Trophoblast cell (in vitro differentiated cells and primary cell): Measurements from ENCODE around the gene EIF2B4.

Source experiments
- DNase-seq, 2 donors: peaks; one replicate each; pipeline ENCODE4 v3.0.0-alpha.2; 2016
- H2AFZ ChIP-seq: 2 replicates; pipeline ENCODE4 v1.6.1; 2013; ENCODE audit warnings: low read length, moderate library complexity, mild to moderate bottlenecking; ENCODE audit not compliant: insufficient read depth, poor library complexity
- H2AK5ac ChIP-seq: 2 replicates; pipeline ENCODE4 v1.6.1; 2013; ENCODE audit warnings: mild to moderate bottlenecking, low read length
- H2BK120ac ChIP-seq: 2 replicates; pipeline ENCODE4 v1.6.1; 2013; ENCODE audit warnings: low read length, mild to moderate bottlenecking, moderate library complexity; ENCODE audit not compliant: insufficient read depth, poor library complexity
- H2BK12ac ChIP-seq: 2 replicates; pipeline ENCODE4 v1.6.1; 2013; ENCODE audit warnings: mild to moderate bottlenecking, low read length, moderate library complexity
- H2BK5ac ChIP-seq: 2 replicates; pipeline ENCODE4 v1.6.1; 2013; ENCODE audit warnings: low read length, low read depth, moderate library complexity, mild to moderate bottlenecking; ENCODE audit not compliant: poor library complexity
- H3K14ac ChIP-seq: 2 replicates; pipeline ENCODE4 v1.6.1; 2013; ENCODE audit warnings: mild to moderate bottlenecking, low read length
- H3K18ac ChIP-seq: 2 replicates; pipeline ENCODE4 v1.6.1; 2013; ENCODE audit warnings: mild to moderate bottlenecking, low read length
- H3K23ac ChIP-seq: 2 replicates; pipeline ENCODE4 v1.6.1; 2013; ENCODE audit warnings: low read length
- H3K27ac ChIP-seq: 2 replicates; pipeline ENCODE4 v1.5.1; 2013; ENCODE audit warnings: low read depth, mild to moderate bottlenecking, inconsistent platforms, low read length, moderate library complexity
- H3K27me3 ChIP-seq: 2 replicates; pipeline ENCODE4 v1.6.1; 2013; ENCODE audit warnings: inconsistent platforms, mild to moderate bottlenecking, low read length, moderate library complexity; ENCODE audit not compliant: insufficient read depth
- H3K36me3 ChIP-seq, 2 experiments: 1 replicate in 1 of 2; 2 replicates in 1 of 2; pipeline ENCODE4 v1.6.1; 2013; ENCODE audit warnings: low read length in 2 of 2, mild to moderate bottlenecking in 2 of 2, moderate library complexity in 1 of 2; ENCODE audit not compliant: insufficient read depth in 2 of 2, control insufficient read depth in 1 of 2
- H3K4ac ChIP-seq: 2 replicates; pipeline ENCODE4 v1.6.1; 2013; ENCODE audit warnings: low read depth, mild to moderate bottlenecking, low read length, moderate library complexity
- H3K4me1 ChIP-seq, 2 experiments: 1 replicate in 1 of 2; 2 replicates in 1 of 2; pipeline ENCODE4 v1.6.1; 2013; ENCODE audit warnings: low read length in 2 of 2, mild to moderate bottlenecking in 2 of 2, moderate library complexity in 1 of 2; ENCODE audit not compliant: insufficient read depth in 2 of 2, control insufficient read depth in 1 of 2
- H3K4me2 ChIP-seq: 2 replicates; pipeline ENCODE4 v1.6.1; 2013; ENCODE audit warnings: inconsistent platforms, mild to moderate bottlenecking, low read length, moderate library complexity
- H3K4me3 ChIP-seq: 2 replicates; pipeline ENCODE4 v1.5.1; 2013; ENCODE audit warnings: mild to moderate bottlenecking, low read depth, low read length, inconsistent platforms
- H3K79me1 ChIP-seq: one replicate; pipeline ENCODE4 v1.6.1; 2013; ENCODE audit warnings: low read length
- H3K79me2 ChIP-seq: 2 replicates; pipeline ENCODE4 v1.6.1; 2013; ENCODE audit warnings: low read length, mild to moderate bottlenecking; ENCODE audit not compliant: control insufficient read depth, insufficient read depth, poor library complexity
- H3K9ac ChIP-seq: 2 replicates; pipeline ENCODE4 v1.6.1; 2013; ENCODE audit warnings: mild to moderate bottlenecking, low read length
- H3K9me3 ChIP-seq: 2 replicates; pipeline ENCODE4 v1.6.1; 2013; ENCODE audit warnings: low read depth, mild to moderate bottlenecking, control low read depth, inconsistent platforms, low read length; ENCODE audit not compliant: insufficient read depth
- H4K12ac ChIP-seq: 2 replicates; pipeline ENCODE4 v1.6.1; 2013; ENCODE audit warnings: low read depth, mild to moderate bottlenecking, low read length, moderate library complexity
- H4K8ac ChIP-seq: 2 replicates; pipeline ENCODE4 v1.6.1; 2013; ENCODE audit warnings: low read depth, mild to moderate bottlenecking, low read length, moderate library complexity
- H4K91ac ChIP-seq: one replicate; pipeline ENCODE4 v1.6.1; 2013; ENCODE audit warnings: low read depth, mild to moderate bottlenecking, low read length, moderate library complexity
- WGBS: extraction: QIAGEN DNeasy Blood & Tissue Kit; methylation state at CpG from one replicate; pipeline ENCODE4 v1.1.7; 2013; ENCODE audit warnings: missing lambda C conversion rate; ENCODE audit not compliant: insufficient read length, insufficient coverage; ENCODE audit errors: extremely low coverage; 5-methylcytosine and 5-hydroxymethylcytosine counted together

The EIF2B4 gene

GRCh38 chr2:27377618-27378095, 7.5 kb upstream of the EIF2B4 start:
- Histone ChIP-seq H3K36me3 (peaks cover 65 to 71% of the 10 kb centered on the region in 2 experiments), H3K27me3 (no peaks in the 10 kb centered on the region), H2AFZ (no peak overlapping the region), H3K14ac (no peak overlapping the region), H2AK5ac (no peak overlapping the region), H3K79me1 (peaks cover 12% of the 10 kb centered on the region), H2BK12ac (no peak overlapping the region), H3K18ac (no peak overlapping the region), H3K9me3 (no peaks in the 10 kb centered on the region), H2BK5ac (no peak overlapping the region), H2BK120ac (no peak overlapping the region), H4K12ac (no peak overlapping the region), H3K4me2 (no peak overlapping the region), H3K4ac (no peak overlapping the region), H4K8ac (no peak overlapping the region), H3K27ac (no peak overlapping the region), H3K23ac (no peak overlapping the region), H3K4me1 (peaks cover 8% of the 10 kb centered on the region in 2 experiments), H3K79me2 (peaks cover 7% of the 10 kb centered on the region), H3K9ac (no peak overlapping the region), H4K91ac (no peak overlapping the region), H3K4me3 (no peak overlapping the region)
- no CpG with 5 or more reads among the region's 18 CpGs for WGBS
- no peak for DNase-seq

GRCh38 chr2:27376866-27377617, 6.9 kb upstream of the EIF2B4 start:
- Histone ChIP-seq H3K27ac (no peak overlapping the region), H4K91ac (no peak overlapping the region), H3K4ac (no peak overlapping the region), H3K18ac (no peak overlapping the region), H4K12ac (no peak overlapping the region), H3K27me3 (no peaks in the 10 kb centered on the region), H4K8ac (no peak overlapping the region), H3K23ac (no peak overlapping the region), H3K79me1 (peaks cover 12% of the 10 kb centered on the region), H3K36me3 (peaks cover 62 to 70% of the 10 kb centered on the region in 2 experiments), H3K9ac (no peak overlapping the region), H3K14ac (no peak overlapping the region), H3K9me3 (no peaks in the 10 kb centered on the region), H2AK5ac (no peak overlapping the region), H2AFZ (no peak overlapping the region), H3K4me2 (no peak overlapping the region), H2BK120ac (no peak overlapping the region), H2BK5ac (no peak overlapping the region), H2BK12ac (no peak overlapping the region), H3K4me1 (peaks cover 8 to 10% of the 10 kb centered on the region in 2 experiments), H3K4me3 (no peak overlapping the region), H3K79me2 (peaks cover 7% of the 10 kb centered on the region)
- WGBS = no CpG with 5 or more reads among the region's 10 CpGs
- no peak for DNase-seq

- no peak overlapping the region for H2AK5ac ChIP-seq
- no CpG with 5 or more reads among the region's 16 CpGs for WGBS
- no peak overlapping the region for H2BK5ac ChIP-seq
- no peaks in the 10 kb centered on the region for H3K9me3 ChIP-seq
- no peak overlapping the region for H3K4me2 ChIP-seq
- H3K27ac ChIP-seq = no peak overlapping the region
- H3K79me1 ChIP-seq = peaks cover 12% of the 10 kb centered on the region
- H3K23ac ChIP-seq = no peak overlapping the region
- no peak overlapping the region for H3K4ac ChIP-seq
- DNase-seq = no peak
- no peak overlapping the region for H2BK120ac ChIP-seq
- H3K4me3 ChIP-seq = no peak overlapping the region
- H3K27me3 ChIP-seq = no peaks in the 10 kb centered on the region
- H2AFZ ChIP-seq = no peak overlapping the region
- H4K8ac ChIP-seq = no peak overlapping the region
- H3K18ac ChIP-seq = no peak overlapping the region
- no peak overlapping the region for H4K91ac ChIP-seq
- peaks cover 7 to 8% of the 10 kb centered on the region in 2 experiments for H3K4me1 ChIP-seq
- H2BK12ac ChIP-seq = no peak overlapping the region
- no peak overlapping the region for H3K14ac ChIP-seq
- no peak overlapping the region for H3K9ac ChIP-seq
- H3K36me3 ChIP-seq = peaks cover 55 to 62% of the 10 kb centered on the region in 2 experiments
- no peak overlapping the region for H4K12ac ChIP-seq
- H3K79me2 ChIP-seq = peaks cover 7% of the 10 kb centered on the region
Observed at GRCh38 chr2:27376151-27376865, 6.2 kb upstream of the EIF2B4 start.

GRCh38 chr2:27375513-27376099, 5.5 kb upstream of the EIF2B4 start:
- Histone ChIP-seq H3K4me3 (no peak overlapping the region), H3K9me3 (no peaks in the 10 kb centered on the region), H2BK12ac (no peak overlapping the region), H2BK120ac (no peak overlapping the region), H3K79me1 (peaks cover 13% of the 10 kb centered on the region), H4K8ac (no peak overlapping the region), H3K14ac (no peak overlapping the region), H2AK5ac (no peak overlapping the region), H4K12ac (no peak overlapping the region), H3K4me1 (peaks cover 4 to 5% of the 10 kb centered on the region in 2 experiments), H2BK5ac (no peak overlapping the region), H3K27me3 (no peaks in the 10 kb centered on the region), H3K4ac (no peak overlapping the region), H2AFZ (no peak overlapping the region), H3K27ac (no peak overlapping the region), H3K9ac (no peak overlapping the region), H3K79me2 (peaks cover 10% of the 10 kb centered on the region), H3K23ac (no peak overlapping the region), H3K4me2 (no peak overlapping the region), H3K36me3 (peaks cover 51 to 58% of the 10 kb centered on the region in 2 experiments), H4K91ac (no peak overlapping the region), H3K18ac (no peak overlapping the region)
- WGBS = no CpG with 5 or more reads among the region's 20 CpGs
- no peak for DNase-seq
